ENCODE measurements around the gene TF. TPM values are rescaled to one million over a fixed set of nuclear protein-coding genes. Genes with fewer than 3 reads are reported as not detected.
A peak's percentile ranks its signal among the peaks of the same experiment; 100 is the strongest.

TF gene
- total RNA-seq (2014; rRNA removed; shearing (Covaris generic)) (0.25 and 0.93 TPM in 2 replicates), total RNA-seq (2022) (0.15 and 0.89 TPM in 2 replicates), Bru-seq, nascent RNA (not detected), BruChase-seq, experiment 1, labeled RNA remaining after a 6-hour chase (percentile 4 among the genes with signal in this experiment), BruChase-seq, experiment 2, labeled RNA remaining after a 2-hour chase (percentile 4 among the genes with signal in this experiment)
- long read RNA-seq = 0 reads

- no peak within 1 kb of the TSS for H3K4me3 ChIP-seq (ENCODE audit: low read depth, low read length, poor library complexity, severe bottlenecking)
- no TSS peak for BruUV-seq (replicated peaks)
- H4K20me1 ChIP-seq (ENCODE audit: insufficient read depth, low read length) = no peaks in the 10 kb centered on the region
- no peaks in the 10 kb centered on the region for H3K36me3 ChIP-seq (ENCODE audit: insufficient read depth, low read length)
- ChIA-PET CTCF (ENCODE audit: unreplicated experiment) (no interaction called here), POLR2A (no interaction called here)
- DNase-seq (ENCODE audit: low spot score) = no peak
- TF ChIP-seq EZH2phosphoT487 (IDR thresholded peaks at IDR 0.05; ENCODE audit: borderline replicate concordance, low read depth, low read length) (no peak), CTCF (conservative IDR thresholded peaks at IDR 0.05; ENCODE audit: low read length) (no peak)
- no peaks in the 10 kb centered on the region for H3K9me2 ChIP-seq (ENCODE audit: insufficient read depth, low read length)
- no peaks in the 10 kb centered on the region for H3K4me1 ChIP-seq (ENCODE audit: insufficient read depth, low read length, poor library complexity, severe bottlenecking)
- no peak within 1 kb of the TSS for H3K27ac ChIP-seq (ENCODE audit: low read depth, low read length, poor library complexity, severe bottlenecking)
- no peak within 1 kb of the TSS for H3K4me2 ChIP-seq (ENCODE audit: low read length)
- no peaks in the 10 kb centered on the region for H3K9me3 ChIP-seq (ENCODE audit: low read length)
- H2AFZ ChIP-seq (ENCODE audit: low read length) = no peak within 1 kb of the TSS
- no peaks in the 10 kb centered on the region for H3K79me2 ChIP-seq (ENCODE audit: insufficient read depth, low read depth, low read length)
- intact Hi-C loops (cut with micrococcal nuclease; ENCODE audit: unreplicated experiment) = no loop called here
Measured at GRCh38 chr3:133745981-133746711, at the start of gene TF. TF (plus strand) TSS chr3:133746393; CDS start chr3:133746441, 48 bp downstream.

- CTCF ChIA-PET (ENCODE audit: unreplicated experiment) = no interaction called here
- no peak for DNase-seq (ENCODE audit: low spot score)
- Histone ChIP-seq H3K36me3 (ENCODE audit: insufficient read depth, low read length) (no peaks in the 10 kb centered on the region), H3K9me3 (ENCODE audit: low read length) (no peaks in the 10 kb centered on the region), H4K20me1 (ENCODE audit: insufficient read depth, low read length) (no peaks in the 10 kb centered on the region), H3K27ac (ENCODE audit: low read depth, low read length, poor library complexity, severe bottlenecking) (no peak overlapping the region), H2AFZ (ENCODE audit: low read length) (no peak overlapping the region), H3K4me1 (ENCODE audit: insufficient read depth, low read length, poor library complexity, severe bottlenecking) (no peaks in the 10 kb centered on the region), H3K79me2 (ENCODE audit: insufficient read depth, low read depth, low read length) (no peaks in the 10 kb centered on the region), H3K9me2 (ENCODE audit: insufficient read depth, low read length) (no peaks in the 10 kb centered on the region), H3K4me3 (ENCODE audit: low read depth, low read length, poor library complexity, severe bottlenecking) (no peak overlapping the region), H3K4me2 (ENCODE audit: low read length) (no peak overlapping the region)
- POLR2A ChIA-PET = no interaction called here
- BruUV-seq (replicated peaks) = no TSS peak
- intact Hi-C loops (cut with micrococcal nuclease; ENCODE audit: unreplicated experiment) = no loop called here
- TF ChIP-seq CTCF (conservative IDR thresholded peaks at IDR 0.05; ENCODE audit: low read length) (no peak), EZH2phosphoT487 (IDR thresholded peaks at IDR 0.05; ENCODE audit: borderline replicate concordance, low read depth, low read length) (no peak)
Measured at GRCh38 chr3:133697960-133698359, 48.2 kb upstream of the TF start.

GRCh38 chr3:133699467-133699866 lies 46.7 kb upstream of the TF start:
- no peak overlapping the region for H3K4me2 ChIP-seq (ENCODE audit: low read length)
- POLR2A ChIA-PET = no interaction called here
- H3K4me3 ChIP-seq (ENCODE audit: low read depth, low read length, poor library complexity, severe bottlenecking) = no peak overlapping the region
- no peak overlapping the region for H2AFZ ChIP-seq (ENCODE audit: low read length)
- intact Hi-C loops (cut with micrococcal nuclease; ENCODE audit: unreplicated experiment) = no loop called here
- no TSS peak for BruUV-seq (replicated peaks)
- H3K36me3 ChIP-seq (ENCODE audit: insufficient read depth, low read length) = no peaks in the 10 kb centered on the region
- no peaks in the 10 kb centered on the region for H3K79me2 ChIP-seq (ENCODE audit: insufficient read depth, low read depth, low read length)
- H3K4me1 ChIP-seq (ENCODE audit: insufficient read depth, low read length, poor library complexity, severe bottlenecking) = no peaks in the 10 kb centered on the region
- DNase-seq (ENCODE audit: low spot score) = no peak
- no peaks in the 10 kb centered on the region for H3K9me3 ChIP-seq (ENCODE audit: low read length)
- TF ChIP-seq EZH2phosphoT487 (IDR thresholded peaks at IDR 0.05; ENCODE audit: borderline replicate concordance, low read depth, low read length) = no peak
- no peak for TF ChIP-seq CTCF (conservative IDR thresholded peaks at IDR 0.05; ENCODE audit: low read length)
- no peak overlapping the region for H3K27ac ChIP-seq (ENCODE audit: low read depth, low read length, poor library complexity, severe bottlenecking)
- H3K9me2 ChIP-seq (ENCODE audit: insufficient read depth, low read length) = no peaks in the 10 kb centered on the region
- CTCF ChIA-PET (ENCODE audit: unreplicated experiment) = no interaction called here
- no peaks in the 10 kb centered on the region for H4K20me1 ChIP-seq (ENCODE audit: insufficient read depth, low read length)
